T-helper 1 cell treated with Interleukin-12 subunit alpha and Interleukin-12 subunit beta and Interleukin-4 antibody, amounts not matched to agents 30 ng/mL and 1 ng/mL, for 36 hours (primary cell): Measurements from ENCODE around the gene HIP1R. TPM values are rescaled to one million over a fixed set of nuclear protein-coding genes. Genes with fewer than 3 reads are reported as not detected.

Experiments
- total RNA-seq: library from RNA; stranded (reverse); gene quantifications from 2 replicates; pipeline ENCODE4 v1.2.3, GENCODE V29; 2022

HIP1R gene
- total RNA-seq, 1 donor from 2014 or later = 24.5 TPM

Other genes with a start within 250 kb of the HIP1R start
- 0.27 and 0.29 TPM in 2 replicates for gene HCAR2, start 132.1 kb upstream of the HIP1R start, total RNA-seq
- gene HCAR3, start 118.6 kb upstream of the HIP1R start, total RNA-seq = 0.15 and 0.27 TPM in 2 replicates
- gene HCAR1, start 104.6 kb upstream of the HIP1R start, total RNA-seq = 2.0 and 2.4 TPM in 2 replicates
- gene DENR, start 82.6 kb upstream of the HIP1R start, total RNA-seq = 64.6 and 69.6 TPM in 2 replicates
- gene CCDC62, start 60.9 kb upstream of the HIP1R start, total RNA-seq = 0.32 and 0.46 TPM in 2 replicates
- 31.7 and 32.4 TPM in 2 replicates for gene VPS37B, start 60.7 kb downstream of the HIP1R start, total RNA-seq
- 4.9 and 7.1 TPM in 2 replicates for gene ABCB9, start 131.0 kb downstream of the HIP1R start, total RNA-seq
- gene OGFOD2, start 139.8 kb downstream of the HIP1R start, total RNA-seq = 22.3 and 24.3 TPM in 2 replicates
- 150 and 160 TPM in 2 replicates for gene ARL6IP4, start 145.2 kb downstream of the HIP1R start, total RNA-seq